Measurements from ENCODE around the gene CPZ. TPM values are rescaled to one million over a fixed set of nuclear protein-coding genes. Genes with fewer than 3 reads are reported as not detected.

Gene CPZ
- total RNA-seq, 1 experiment from 2014 or later, result not detected

- Mint-ChIP-seq H3K4me3 (ENCODE audit: low read depth, unreplicated experiment) (no peak overlapping the region), H3K4me1 (ENCODE audit: low read depth, unreplicated experiment) (no peaks in the 10 kb centered on the region), H3K9me3 (ENCODE audit: low read depth, unreplicated experiment) (no peaks in the 10 kb centered on the region), H3K27ac (ENCODE audit: unreplicated experiment) (no peak overlapping the region), H3K36me3 (ENCODE audit: insufficient read depth, unreplicated experiment) (no peaks in the 10 kb centered on the region), H3K27me3 (ENCODE audit: unreplicated experiment) (peaks cover 80% of the 10 kb centered on the region)
- intact Hi-C loops (cut with micrococcal nuclease; ENCODE audit: unreplicated experiment), result loop anchor here (2.0 to 10.0 kb wide), 2 partner anchors 118 to 402 kb away; no protein-coding TSS in a partner anchor
- peak; percentile 24 for DNase-seq
- no TSS peak for BruUV-seq (replicated peaks)
- TF ChIP-seq CTCF (IDR thresholded peaks at IDR 0.05; ENCODE audit: unreplicated experiment), result peak; percentile 38
- CTCF ChIA-PET, result interaction anchor here (1.0 to 1.3 kb wide), 2 partner anchors 320 to 345 kb away, joined by 3 read pairs; no protein-coding TSS in a partner anchor
Observed at GRCh38 chr4:8586671-8587468, 5.7 kb upstream of the CPZ start.

DNA sequence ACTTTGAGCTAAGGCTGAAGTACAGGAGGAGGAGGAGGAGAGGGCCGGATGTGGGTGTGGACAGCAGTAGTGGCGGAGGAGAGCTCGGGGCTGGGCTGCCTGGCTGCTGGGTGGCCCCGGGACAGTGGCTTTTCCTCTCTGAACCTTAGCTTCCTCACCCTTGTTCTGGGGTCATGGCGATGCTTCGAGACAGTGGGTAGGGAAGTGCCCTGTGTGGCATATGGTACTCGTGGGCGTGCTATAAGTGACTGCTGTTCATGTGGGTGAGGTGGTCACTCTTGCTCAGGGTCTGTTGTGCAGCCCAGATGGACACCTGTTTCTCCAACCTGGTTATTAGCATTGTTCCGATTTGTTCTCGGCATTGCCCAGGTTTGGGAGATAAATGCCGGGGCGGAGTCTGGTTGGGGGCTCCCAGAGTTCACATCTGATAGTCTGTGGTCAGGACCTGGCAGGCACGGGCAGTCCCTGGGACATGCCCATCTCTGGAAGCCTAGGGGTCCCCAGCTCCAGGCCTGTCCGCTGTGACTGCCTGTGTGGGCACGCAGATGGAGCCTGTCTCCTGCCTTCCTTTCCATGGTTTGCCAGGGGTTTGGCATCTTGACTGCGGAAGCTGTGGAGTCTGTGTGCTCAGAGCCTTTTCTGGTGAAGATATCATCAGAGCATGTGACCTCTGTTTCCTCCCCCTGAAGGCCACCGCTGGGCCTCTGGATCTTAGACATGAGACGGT, 4.9 kb upstream of the CPZ start:
- no TSS peak for BruUV-seq (replicated peaks)
- no peak for TF ChIP-seq CTCF (IDR thresholded peaks at IDR 0.05; ENCODE audit: unreplicated experiment)
- no peak overlapping the region for H3K27ac Mint-ChIP-seq (ENCODE audit: unreplicated experiment)
- no peaks in the 10 kb centered on the region for H3K9me3 Mint-ChIP-seq (ENCODE audit: low read depth, unreplicated experiment)
- H3K36me3 Mint-ChIP-seq (ENCODE audit: insufficient read depth, unreplicated experiment), result no peaks in the 10 kb centered on the region
- intact Hi-C loops (cut with micrococcal nuclease; ENCODE audit: unreplicated experiment), result loop anchor here (2.0 to 10.0 kb wide), 2 partner anchors 119 to 403 kb away; no protein-coding TSS in a partner anchor
- DNase-seq, result no peak
- no peaks in the 10 kb centered on the region for H3K4me1 Mint-ChIP-seq (ENCODE audit: low read depth, unreplicated experiment)
- peaks cover 73% of the 10 kb centered on the region for H3K27me3 Mint-ChIP-seq (ENCODE audit: unreplicated experiment)
- CTCF ChIA-PET, result no interaction called here
- H3K4me3 Mint-ChIP-seq (ENCODE audit: low read depth, unreplicated experiment), result no peak overlapping the region

GRCh38 chr4:8588196-8588470, 4.4 kb upstream of the CPZ start:
- Mint-ChIP-seq H3K27me3 (ENCODE audit: unreplicated experiment) (peaks cover 72% of the 10 kb centered on the region), H3K36me3 (ENCODE audit: insufficient read depth, unreplicated experiment) (no peaks in the 10 kb centered on the region), H3K9me3 (ENCODE audit: low read depth, unreplicated experiment) (no peaks in the 10 kb centered on the region), H3K27ac (ENCODE audit: unreplicated experiment) (no peak overlapping the region), H3K4me3 (ENCODE audit: low read depth, unreplicated experiment) (no peak overlapping the region), H3K4me1 (ENCODE audit: low read depth, unreplicated experiment) (no peaks in the 10 kb centered on the region)
- intact Hi-C loops (cut with micrococcal nuclease; ENCODE audit: unreplicated experiment), result loop anchor here (10.0 kb wide), 1 partner anchor 403 kb away; no protein-coding TSS in a partner anchor
- BruUV-seq (replicated peaks), result no TSS peak
- no peak for DNase-seq
- no peak for TF ChIP-seq CTCF (IDR thresholded peaks at IDR 0.05; ENCODE audit: unreplicated experiment)
- CTCF ChIA-PET, result no interaction called here

DNA sequence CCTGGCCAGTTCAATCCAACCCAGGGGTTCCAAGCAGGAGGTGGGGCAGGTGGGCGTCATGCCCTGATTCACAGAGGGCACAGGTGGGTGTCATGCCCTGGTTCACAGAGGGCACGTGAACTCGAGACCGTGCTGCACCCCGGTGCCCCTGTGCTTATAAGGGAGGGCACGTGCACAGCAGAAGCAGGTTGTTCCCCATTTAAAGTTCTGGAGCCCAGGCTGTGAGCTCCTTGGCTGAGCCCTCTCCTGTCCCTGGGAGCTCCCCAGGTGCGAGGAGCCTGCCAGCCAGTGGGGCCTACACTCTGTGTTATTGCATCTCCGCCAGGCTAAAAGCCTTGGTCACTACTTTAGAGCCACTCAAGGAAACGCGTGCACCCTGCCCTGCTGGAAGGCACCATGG, 3.2 kb upstream of the CPZ start:
- H3K27ac Mint-ChIP-seq (ENCODE audit: unreplicated experiment), result no peak overlapping the region
- H3K4me1 Mint-ChIP-seq (ENCODE audit: low read depth, unreplicated experiment), result no peaks in the 10 kb centered on the region
- no peak overlapping the region for H3K4me3 Mint-ChIP-seq (ENCODE audit: low read depth, unreplicated experiment)
- no peaks in the 10 kb centered on the region for H3K9me3 Mint-ChIP-seq (ENCODE audit: low read depth, unreplicated experiment)
- no peaks in the 10 kb centered on the region for H3K36me3 Mint-ChIP-seq (ENCODE audit: insufficient read depth, unreplicated experiment)
- DNase-seq, result no peak
- H3K27me3 Mint-ChIP-seq (ENCODE audit: unreplicated experiment), result peaks cover 78% of the 10 kb centered on the region
- no TSS peak for BruUV-seq (replicated peaks)
- intact Hi-C loops (cut with micrococcal nuclease; ENCODE audit: unreplicated experiment), result loop anchor here (10.0 kb wide), 1 partner anchor 405 kb away; no protein-coding TSS in a partner anchor
- CTCF ChIA-PET, result no interaction called here
- TF ChIP-seq CTCF (IDR thresholded peaks at IDR 0.05; ENCODE audit: unreplicated experiment), result no peak

All from Calu3 (cell line).